Head of caudate nucleus (tissue), 42 donors: ENCODE results near the gene LIMS1.

Experiments
- DNase-seq, 42 donors: peaks; one replicate each; pipeline versions ENCODE4 v3.0.0 to v3.0.0-alpha.2; 2020 to 2021; ENCODE audit warnings: mixed read lengths in 7 of 42
- intact Hi-C: fragments of 100-400 bp; cut with DNase I; formaldehyde crosslinking; loops from one replicate; pipeline ENCODE4 v1.15.0; 2022

The LIMS1 gene

GRCh38 chr2:108604196-108604595 is 69.9 kb downstream of the LIMS1 start:
- intact Hi-C loops = no loop called here

GRCh38 chr2:108605947-108606346 is 71.7 kb downstream of the LIMS1 start:
- no peak for DNase-seq
- intact Hi-C loops = no loop called here

More at GRCh38 chr2:108604196-108604595, 69.9 kb downstream of the LIMS1 start:
- no peak for DNase-seq

- peak in 41 of 42 donors; percentile 28 to 80 (median 57) for DNase-seq
- intact Hi-C loops = no loop called here
These were observed 73.5 kb downstream of the LIMS1 start for GRCh38 chr2:108607706-108608301.

- intact Hi-C loops = no loop called here
- no peak for DNase-seq
These were observed 76.8 kb downstream of the LIMS1 start for GRCh38 chr2:108611021-108611420.

- no peak for DNase-seq
- intact Hi-C loops = no loop called here
These were observed 77.9 kb downstream of the LIMS1 start for GRCh38 chr2:108612153-108612513.

GRCh38 chr2:108612514-108613183 is 78.4 kb downstream of the LIMS1 start:
- intact Hi-C loops = no loop called here
- DNase-seq = no peak

GRCh38 chr2:108613261-108614042 is 79.2 kb downstream of the LIMS1 start:
- intact Hi-C loops = no loop called here
- DNase-seq = no peak

- intact Hi-C loops = no loop called here
These were observed 79.8 kb downstream of the LIMS1 start for GRCh38 chr2:108614043-108614545.

GRCh38 chr2:108614659-108615058 is 80.4 kb downstream of the LIMS1 start:
- intact Hi-C loops = no loop called here

More at GRCh38 chr2:108614043-108614545, 79.8 kb downstream of the LIMS1 start:
- DNase-seq = no peak

GRCh38 chr2:108615480-108616090 is 81.3 kb downstream of the LIMS1 start:
- no peak for DNase-seq
- intact Hi-C loops = no loop called here

More at GRCh38 chr2:108614659-108615058, 80.4 kb downstream of the LIMS1 start:
- DNase-seq = no peak

- no peak for DNase-seq
- intact Hi-C loops = no loop called here
These were observed 82.0 kb downstream of the LIMS1 start for GRCh38 chr2:108616318-108616717.

- DNase-seq = no peak
- intact Hi-C loops = no loop called here
These were observed 82.5 kb downstream of the LIMS1 start for GRCh38 chr2:108616751-108617161.

GRCh38 chr2:108617617-108618016 is 83.3 kb downstream of the LIMS1 start:
- intact Hi-C loops = no loop called here
- no peak for DNase-seq

- intact Hi-C loops = no loop called here
- DNase-seq = no peak
These were observed 85.8 kb downstream of the LIMS1 start for GRCh38 chr2:108619925-108620620.

- intact Hi-C loops = no loop called here
- DNase-seq = no peak
These were observed 86.4 kb downstream of the LIMS1 start for GRCh38 chr2:108620656-108621055.

- intact Hi-C loops = no loop called here
- DNase-seq = peak in 1 of 42 donors; percentile 20
These were observed 86.9 kb downstream of the LIMS1 start for GRCh38 chr2:108621087-108621559.

GRCh38 chr2:108621687-108622681 is 87.7 kb downstream of the LIMS1 start:
- intact Hi-C loops = no loop called here
- DNase-seq = no peak

GRCh38 chr2:108623616-108624015 is 89.3 kb downstream of the LIMS1 start:
- no peak for DNase-seq
- intact Hi-C loops = no loop called here
